ENCODE data around the gene TCF15.
A peak's percentile ranks its signal among the peaks of the same experiment; 100 is the strongest.

- TF ChIP-seq CTCF (IDR thresholded peaks at IDR 0.05 in 4 of 5, conservative IDR thresholded peaks at IDR 0.05 in 1 of 5), result peak; percentile 71 to 94 (median 89)
- TF ChIP-seq POLR2A (IDR thresholded peaks at IDR 0.05), result no peak
These were observed 35.4 kb upstream of the TCF15 start for GRCh38 chr20:645318-646106.

Data from gastrocnemius medialis (tissue), 4 donors.